Measurements from ENCODE around the gene STRA6.

The STRA6 gene

GRCh38 chr15:74202452-74203401 lies at the start of gene STRA6:
Gene STRA6, minus strand, starts transcription at chr15:74202787. Its CDS starts 520 bp downstream, at chr15:74202267.
- no peak for DNase-seq

GRCh38 chr15:74252291-74252690 lies 49.7 kb upstream of the STRA6 start:
- no peak for DNase-seq

GRCh38 chr15:74251131-74251811 lies 48.7 kb upstream of the STRA6 start:
- peak; percentile 26 for DNase-seq

- no peak for DNase-seq
Observed at GRCh38 chr15:74250266-74250665, 47.7 kb upstream of the STRA6 start.

- DNase-seq, result peak; percentile 56
Observed at GRCh38 chr15:74245342-74245931, 42.9 kb upstream of the STRA6 start.

- no peak for DNase-seq
Observed at GRCh38 chr15:74244822-74245341, 42.3 kb upstream of the STRA6 start.

GRCh38 chr15:74243431-74243830 lies 40.8 kb upstream of the STRA6 start:
- DNase-seq, result peak; percentile 31

GRCh38 chr15:74242441-74243185 lies 40.0 kb upstream of the STRA6 start:
- DNase-seq, result no peak

GRCh38 chr15:74240897-74241614 lies 38.5 kb upstream of the STRA6 start:
- DNase-seq, result no peak

GRCh38 chr15:74240002-74240568 lies 37.5 kb upstream of the STRA6 start:
- peak; percentile 91 for DNase-seq

- no peak for DNase-seq
Observed at GRCh38 chr15:74239051-74239705, 36.6 kb upstream of the STRA6 start.

- peak; percentile 93 for DNase-seq
Observed at GRCh38 chr15:74235962-74236361, 33.4 kb upstream of the STRA6 start, which contains the start of gene CCDC33. Gene CCDC33, plus strand, starts transcription at chr15:74236326. Its CDS starts 394 bp downstream, at chr15:74236720.

- DNase-seq, result no peak
Observed at GRCh38 chr15:74234598-74234875, 31.9 kb upstream of the STRA6 start.

- DNase-seq, result no peak
Observed at GRCh38 chr15:74233851-74234597, 31.4 kb upstream of the STRA6 start.

- no peak for DNase-seq
Observed at GRCh38 chr15:74233373-74233772, 30.8 kb upstream of the STRA6 start.

- DNase-seq, result no peak
Observed at GRCh38 chr15:74231475-74231874, 28.9 kb upstream of the STRA6 start.

GRCh38 chr15:74229686-74230085 lies 27.1 kb upstream of the STRA6 start:
- DNase-seq, result no peak

GRCh38 chr15:74228723-74229081 lies 26.1 kb upstream of the STRA6 start:
- DNase-seq, result peak; percentile 64

GRCh38 chr15:74227968-74228722 lies 25.6 kb upstream of the STRA6 start:
- DNase-seq, result no peak
